Astrocyte (in vitro differentiated cells and primary cell): ENCODE measurements around the gene TWIST2. TPM values are rescaled to one million over a fixed set of nuclear protein-coding genes. Genes with fewer than 3 reads are reported as not detected.

Experiments
- DNase-seq: peaks from one replicate; pipeline ENCODE4 v3.0.0-alpha.2; 2010; ENCODE audit warnings: low read depth
- FAIRE-seq: peaks from 2 replicates; lab custom pipeline; 2011; peaks lifted over from hg19 to GRCh38; lab: Jason Lieb, UNC
- H2AFZ ChIP-seq: 2 replicates; pipeline ENCODE4 v1.6.0; 2012; ENCODE audit warnings: low read depth, low read length, inconsistent platforms
- H3K27ac ChIP-seq: 2 replicates; pipeline ENCODE4 v1.5.1; 2011; ENCODE audit warnings: low read depth, low read length, inconsistent platforms
- H3K27me3 ChIP-seq: 2 replicates; pipeline ENCODE4 v1.6.0; 2011; ENCODE audit warnings: low read length, inconsistent platforms; ENCODE audit not compliant: insufficient read depth
- H3K36me3 ChIP-seq: 2 replicates; pipeline ENCODE4 v1.5.1; 2011; ENCODE audit warnings: low read length, inconsistent platforms; ENCODE audit not compliant: insufficient read depth
- H3K4me1 ChIP-seq: 2 replicates; pipeline ENCODE4 v1.5.1; 2011; ENCODE audit warnings: low read length, inconsistent platforms; ENCODE audit not compliant: insufficient read depth
- H3K4me2 ChIP-seq: 2 replicates; pipeline ENCODE4 v1.6.0; 2012; ENCODE audit warnings: low read length, inconsistent platforms
- H3K4me3 ChIP-seq: 2 replicates; pipeline ENCODE4 v1.5.1; 2011; ENCODE audit warnings: low read depth, mild to moderate bottlenecking, low read length, inconsistent platforms; ENCODE audit not compliant: insufficient read depth
- H3K79me2 ChIP-seq: 2 replicates; pipeline ENCODE4 v1.6.0; 2012; ENCODE audit warnings: mild to moderate bottlenecking, low read length, inconsistent platforms; ENCODE audit not compliant: insufficient read depth
- H3K9ac ChIP-seq: 2 replicates; pipeline ENCODE4 v1.6.0; 2012; ENCODE audit warnings: mild to moderate bottlenecking, low read length, inconsistent platforms
- H3K9me3 ChIP-seq: 2 replicates; pipeline ENCODE4 v1.5.1; 2012; ENCODE audit warnings: low read depth, mild to moderate bottlenecking, low read length, inconsistent platforms; ENCODE audit not compliant: insufficient read depth
- H4K20me1 ChIP-seq: 2 replicates; pipeline ENCODE4 v1.6.0; 2012; ENCODE audit warnings: low read length, inconsistent platforms; ENCODE audit not compliant: insufficient read depth
- H3K27ac Mint-ChIP-seq: one replicate; pipeline ENCODE4 v1.8.0; 2021; ENCODE audit warnings: mild to moderate bottlenecking, mixed read lengths; ENCODE audit not compliant: unreplicated experiment
- H3K27me3 Mint-ChIP-seq: one replicate; pipeline ENCODE4 v1.8.0; 2021; ENCODE audit warnings: low read depth, mixed read lengths; ENCODE audit not compliant: unreplicated experiment
- H3K36me3 Mint-ChIP-seq: one replicate; pipeline ENCODE4 v1.8.0; 2021; ENCODE audit warnings: low read depth, mixed read lengths; ENCODE audit not compliant: unreplicated experiment
- H3K4me1 Mint-ChIP-seq: one replicate; pipeline ENCODE4 v1.8.0; 2021; ENCODE audit warnings: low read depth, mixed read lengths; ENCODE audit not compliant: unreplicated experiment
- H3K4me3 Mint-ChIP-seq: one replicate; pipeline ENCODE4 v1.8.0; 2021; ENCODE audit warnings: mild to moderate bottlenecking, moderate library complexity, mixed read lengths; ENCODE audit not compliant: unreplicated experiment
- H3K9me3 Mint-ChIP-seq: one replicate; pipeline ENCODE4 v1.8.0; 2021; ENCODE audit warnings: mild to moderate bottlenecking, mixed read lengths; ENCODE audit not compliant: unreplicated experiment
- CTCF ChIP-seq: IDR thresholded peaks from 2 replicates; pipeline ENCODE4 v1.5.1; 2011; ENCODE audit warnings: low read depth, mild to moderate bottlenecking, inconsistent platforms, low read length, moderate library complexity; ENCODE audit not compliant: insufficient read depth
- EZH2 ChIP-seq: IDR thresholded peaks from 2 replicates; pipeline ENCODE4 v1.6.1; 2012; ENCODE audit warnings: mild to moderate bottlenecking, low read length, inconsistent platforms; ENCODE audit not compliant: insufficient read depth
- total RNA-seq: library from RNA; stranded (reverse); gene quantifications from 2 replicates; pipeline ENCODE4 v1.2.1, GENCODE V29; 2021

Gene TWIST2
- total RNA-seq, 1 donor from 2014 or later: 3.2 TPM

- Histone ChIP-seq H3K4me3 (no peak overlapping the region), H4K20me1 (peaks cover 75% of the 10 kb centered on the region), H3K9me3 (no peaks in the 10 kb centered on the region), H3K4me1 (peaks cover 9% of the 10 kb centered on the region), H3K36me3 (no peaks in the 10 kb centered on the region), H2AFZ (no peak overlapping the region), H3K27me3 (no peaks in the 10 kb centered on the region), H3K4me2 (no peak overlapping the region), H3K27ac (no peak overlapping the region), H3K9ac (no peak overlapping the region), H3K79me2 (peaks cover 14% of the 10 kb centered on the region)
- DNase-seq (no peak), FAIRE-seq (no peak)
- H3K4me1 Mint-ChIP-seq: peaks cover 11% of the 10 kb centered on the region
- H3K36me3 Mint-ChIP-seq: no peaks in the 10 kb centered on the region
- no peak overlapping the region for H3K27ac Mint-ChIP-seq
- no peak overlapping the region for H3K4me3 Mint-ChIP-seq
- no peaks in the 10 kb centered on the region for H3K9me3 Mint-ChIP-seq
- peaks cover 34% of the 10 kb centered on the region for H3K27me3 Mint-ChIP-seq
- TF ChIP-seq EZH2: no peak
- TF ChIP-seq CTCF: no peak
Observed at GRCh38 chr2:238884122-238884811, 36.4 kb downstream of the TWIST2 start.

GRCh38 chr2:238884812-238885408, 37.0 kb downstream of the TWIST2 start:
- Mint-ChIP-seq H3K36me3 (no peaks in the 10 kb centered on the region), H3K4me1 (peaks cover 11% of the 10 kb centered on the region), H3K27me3 (peaks cover 34% of the 10 kb centered on the region), H3K4me3 (no peak overlapping the region), H3K9me3 (no peaks in the 10 kb centered on the region), H3K27ac (no peak overlapping the region)
- Histone ChIP-seq H3K4me3 (no peak overlapping the region), H3K9me3 (no peaks in the 10 kb centered on the region), H3K4me2 (no peak overlapping the region), H3K9ac (no peak overlapping the region), H4K20me1 (peaks cover 73% of the 10 kb centered on the region), H2AFZ (no peak overlapping the region), H3K27me3 (no peaks in the 10 kb centered on the region), H3K4me1 (peaks cover 9% of the 10 kb centered on the region), H3K36me3 (no peaks in the 10 kb centered on the region), H3K79me2 (peaks cover 10% of the 10 kb centered on the region), H3K27ac (no peak overlapping the region)
- FAIRE-seq (no peak), DNase-seq (no peak)
- TF ChIP-seq CTCF (no peak), EZH2 (no peak)
